ENCODE results near the gene TEP1. TPM values are rescaled to one million over a fixed set of nuclear protein-coding genes. Genes with fewer than 3 reads are reported as not detected.
A peak's percentile ranks its signal among the peaks of the same experiment; 100 is the strongest.

The TEP1 gene
- total and polyA plus RNA-seq, 8 donors = 9.3 to 190 (median 19.0) TPM

- no peaks in the 10 kb centered on the region for H3K9me3 ChIP-seq
- peak overlapping the region in 3 of 5 donors; percentile 62 to 80 (median 65) for H3K27ac ChIP-seq
- DNase-seq = peak; percentile 16 to 67
- WGBS, 5 donors = 94 to 100% (median 97%) methylated on average over 2 of the region's 2 CpGs
- H3K4me3 ChIP-seq = no peak overlapping the region
- peaks cover 96 to 100% (median 100%) of the 10 kb centered on the region in 4 donors for H3K36me3 ChIP-seq
- H3K27me3 ChIP-seq = no peaks in the 10 kb centered on the region
- H3K4me1 ChIP-seq = peaks cover 0 to 20% (median 16%) of the 10 kb centered on the region in 4 donors
- TF ChIP-seq POLR2AphosphoS5 (IDR thresholded peaks at IDR 0.05) = no peak
- no peak for TF ChIP-seq EP300 (IDR thresholded peaks at IDR 0.05)
- TF ChIP-seq POLR2A (IDR thresholded peaks at IDR 0.05) = no peak
- TF ChIP-seq, protein P1, sequence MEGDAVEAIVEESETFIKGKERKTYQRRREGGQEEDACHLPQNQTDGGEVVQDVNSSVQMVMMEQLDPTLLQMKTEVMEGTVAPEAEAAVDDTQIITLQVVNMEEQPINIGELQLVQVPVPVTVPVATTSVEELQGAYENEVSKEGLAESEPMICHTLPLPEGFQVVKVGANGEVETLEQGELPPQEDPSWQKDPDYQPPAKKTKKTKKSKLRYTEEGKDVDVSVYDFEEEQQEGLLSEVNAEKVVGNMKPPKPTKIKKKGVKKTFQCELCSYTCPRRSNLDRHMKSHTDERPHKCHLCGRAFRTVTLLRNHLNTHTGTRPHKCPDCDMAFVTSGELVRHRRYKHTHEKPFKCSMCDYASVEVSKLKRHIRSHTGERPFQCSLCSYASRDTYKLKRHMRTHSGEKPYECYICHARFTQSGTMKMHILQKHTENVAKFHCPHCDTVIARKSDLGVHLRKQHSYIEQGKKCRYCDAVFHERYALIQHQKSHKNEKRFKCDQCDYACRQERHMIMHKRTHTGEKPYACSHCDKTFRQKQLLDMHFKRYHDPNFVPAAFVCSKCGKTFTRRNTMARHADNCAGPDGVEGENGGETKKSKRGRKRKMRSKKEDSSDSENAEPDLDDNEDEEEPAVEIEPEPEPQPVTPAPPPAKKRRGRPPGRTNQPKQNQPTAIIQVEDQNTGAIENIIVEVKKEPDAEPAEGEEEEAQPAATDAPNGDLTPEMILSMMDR (IDR thresholded peaks at IDR 0.05) = no peak
- intact Hi-C loops (cut with DNase I; ENCODE audit: low total_unique reads) = no loop called here
Observed at GRCh38 chr14:20377171-20377570, 36.1 kb downstream of the TEP1 start.

DNA sequence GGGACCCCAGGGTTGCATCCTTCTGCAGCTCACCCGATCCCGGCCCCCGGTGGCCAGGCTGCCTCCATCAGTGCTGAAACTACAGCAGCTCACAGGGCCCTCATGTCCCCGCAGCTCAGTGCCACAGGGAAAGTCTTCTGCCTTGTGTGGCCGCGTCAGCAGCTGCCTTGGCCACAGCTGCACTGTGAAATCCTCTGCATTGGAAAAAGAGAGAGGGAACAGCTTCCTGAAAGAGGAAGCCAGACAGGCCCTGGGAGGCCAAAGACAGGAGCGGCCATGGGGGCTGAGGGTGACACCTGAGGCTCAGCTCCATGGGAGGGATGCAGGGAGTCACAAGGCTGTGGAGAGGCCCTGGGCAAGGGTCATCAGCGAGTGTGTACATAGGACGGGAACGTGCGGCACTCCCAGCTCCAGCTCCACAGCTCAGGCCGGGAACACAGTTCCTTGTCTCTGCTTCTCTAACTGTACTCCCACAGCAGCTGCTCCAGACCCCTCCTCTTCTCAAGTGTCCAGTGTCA, 37.2 kb downstream of the TEP1 start:
- no peak overlapping the region for H3K4me3 ChIP-seq
- TF ChIP-seq, protein P1 (IDR thresholded peaks at IDR 0.05) = no peak
- TF ChIP-seq EP300 (IDR thresholded peaks at IDR 0.05) (no peak), POLR2AphosphoS5 (IDR thresholded peaks at IDR 0.05) (peak in 2 of 3 donors; percentile 30 to 41)
- peak overlapping the region; percentile 62 to 80 (median 69) for H3K27ac ChIP-seq
- H3K36me3 ChIP-seq = peaks cover 96 to 100% (median 100%) of the 10 kb centered on the region in 4 donors
- peaks cover 0 to 20% (median 16%) of the 10 kb centered on the region in 4 donors for H3K4me1 ChIP-seq
- intact Hi-C loops (cut with DNase I; ENCODE audit: low total_unique reads) = no loop called here
- no peaks in the 10 kb centered on the region for H3K9me3 ChIP-seq
- peak; percentile 72 to 86 for DNase-seq
- WGBS, 5 donors = 33 to 59% (median 44%) methylated on average over 12 of the region's 12 CpGs
- no peaks in the 10 kb centered on the region for H3K27me3 ChIP-seq

- H3K27me3 ChIP-seq = no peaks in the 10 kb centered on the region
- no peaks in the 10 kb centered on the region for H3K9me3 ChIP-seq
- peaks cover 96 to 100% (median 100%) of the 10 kb centered on the region in 4 donors for H3K36me3 ChIP-seq
- H3K4me1 ChIP-seq = peaks cover 0 to 20% (median 16%) of the 10 kb centered on the region in 4 donors
- 32 to 51% (median 48%) methylated on average over 3 of the region's 3 CpGs for WGBS, 5 donors
- TF ChIP-seq, protein P1 (IDR thresholded peaks at IDR 0.05) = no peak
- TF ChIP-seq EP300 (IDR thresholded peaks at IDR 0.05) (no peak), POLR2A (IDR thresholded peaks at IDR 0.05) (no peak), POLR2AphosphoS5 (IDR thresholded peaks at IDR 0.05) (peak in 2 of 3 donors; percentile 11 to 13)
- intact Hi-C loops (cut with DNase I; ENCODE audit: low total_unique reads) = no loop called here
- DNase-seq = peak in 1 of 2 donors; percentile 75
- H3K27ac ChIP-seq = peak overlapping the region; percentile 62 to 80 (median 69)
- no peak overlapping the region for H3K4me3 ChIP-seq
Observed at GRCh38 chr14:20375471-20375870, 37.8 kb downstream of the TEP1 start.

- no peak for DNase-seq
- intact Hi-C loops (cut with DNase I; ENCODE audit: low total_unique reads) = no loop called here
- WGBS, 5 donors = 81 to 89% (median 82%) methylated on average over 4 to 5 of the region's 5 CpGs
- Histone ChIP-seq H3K27ac (no peak overlapping the region), H3K27me3 (no peaks in the 10 kb centered on the region), H3K36me3 (peaks cover 96 to 100% (median 100%) of the 10 kb centered on the region in 4 donors), H3K9me3 (no peaks in the 10 kb centered on the region), H3K4me3 (no peak overlapping the region), H3K4me1 (peaks cover 0 to 20% (median 16%) of the 10 kb centered on the region in 4 donors)
- TF ChIP-seq POLR2AphosphoS5 (IDR thresholded peaks at IDR 0.05) (no peak), EP300 (IDR thresholded peaks at IDR 0.05) (no peak), POLR2A (IDR thresholded peaks at IDR 0.05) (no peak)
- TF ChIP-seq, protein P1 (IDR thresholded peaks at IDR 0.05) = no peak
Observed at GRCh38 chr14:20372796-20373195, 40.5 kb downstream of the TEP1 start.
